Measurements from ENCODE around the gene PARN.
"Not testable (repeated sequence)": the region's sequence is repeated elsewhere in the genome, so short reads cannot be mapped to it uniquely, and the experiment has no call there.

Gene PARN

DNA sequence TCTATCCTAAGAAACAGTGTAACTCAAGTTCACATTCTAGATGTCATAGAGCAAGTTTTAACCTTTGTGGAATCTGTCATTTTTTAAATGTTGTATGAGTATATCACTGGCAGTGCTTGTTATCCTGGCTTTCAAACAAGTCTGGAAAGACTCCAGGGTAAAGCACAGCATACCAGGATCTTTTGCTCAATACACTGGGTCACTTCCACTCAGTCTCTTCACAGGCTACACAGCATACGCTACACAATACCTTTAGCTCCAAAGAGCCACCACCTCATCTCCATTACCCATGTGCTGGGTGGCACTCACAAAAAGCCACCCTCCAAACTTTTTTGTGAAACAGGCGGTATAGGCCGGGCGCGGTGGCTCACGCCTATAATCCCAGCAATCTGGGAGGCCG, 69.5 kb downstream of the PARN start:
- no peak for TF ChIP-seq SUZ12 (IDR thresholded peaks at IDR 0.05)
- TF ChIP-seq SP1 (IDR thresholded peaks at IDR 0.05) = no peak
- no peak for TF ChIP-seq FOXM1 (IDR thresholded peaks at IDR 0.05; ENCODE audit: borderline replicate concordance)
- TF ChIP-seq ZNF384 (IDR thresholded peaks at IDR 0.05) = no peak
- no peak for TF ChIP-seq ARNT (IDR thresholded peaks at IDR 0.05)
- no peak for TF ChIP-seq HDGF (IDR thresholded peaks at IDR 0.05; ENCODE audit: borderline replicate concordance)
- TF ChIP-seq FOXK2 (IDR thresholded peaks at IDR 0.05) = no peak
- no peak for TF ChIP-seq NFRKB (IDR thresholded peaks at IDR 0.05)
- TF ChIP-seq, protein P1, sequence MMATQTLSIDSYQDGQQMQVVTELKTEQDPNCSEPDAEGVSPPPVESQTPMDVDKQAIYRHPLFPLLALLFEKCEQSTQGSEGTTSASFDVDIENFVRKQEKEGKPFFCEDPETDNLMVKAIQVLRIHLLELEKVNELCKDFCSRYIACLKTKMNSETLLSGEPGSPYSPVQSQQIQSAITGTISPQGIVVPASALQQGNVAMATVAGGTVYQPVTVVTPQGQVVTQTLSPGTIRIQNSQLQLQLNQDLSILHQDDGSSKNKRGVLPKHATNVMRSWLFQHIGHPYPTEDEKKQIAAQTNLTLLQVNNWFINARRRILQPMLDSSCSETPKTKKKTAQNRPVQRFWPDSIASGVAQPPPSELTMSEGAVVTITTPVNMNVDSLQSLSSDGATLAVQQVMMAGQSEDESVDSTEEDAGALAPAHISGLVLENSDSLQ (IDR thresholded peaks at IDR 0.05) = no peak
- no peak for TF ChIP-seq LEF1 (IDR thresholded peaks at IDR 0.05; ENCODE audit: borderline replicate concordance)
- TF ChIP-seq FOXA1 (IDR thresholded peaks at IDR 0.05) = no peak
- TF ChIP-seq L3MBTL2 (conservative IDR thresholded peaks at IDR 0.05) = no peak
- no peak for TF ChIP-seq CTBP1 (IDR thresholded peaks at IDR 0.05; ENCODE audit: borderline replicate concordance)
- TF ChIP-seq ELF4 (IDR thresholded peaks at IDR 0.05) = no peak
- DNase-seq (ENCODE audit: extremely low spot score) = no peak
- ChIA-PET POLR2A (no interaction called here), CTCF (no interaction called here)

DNA sequence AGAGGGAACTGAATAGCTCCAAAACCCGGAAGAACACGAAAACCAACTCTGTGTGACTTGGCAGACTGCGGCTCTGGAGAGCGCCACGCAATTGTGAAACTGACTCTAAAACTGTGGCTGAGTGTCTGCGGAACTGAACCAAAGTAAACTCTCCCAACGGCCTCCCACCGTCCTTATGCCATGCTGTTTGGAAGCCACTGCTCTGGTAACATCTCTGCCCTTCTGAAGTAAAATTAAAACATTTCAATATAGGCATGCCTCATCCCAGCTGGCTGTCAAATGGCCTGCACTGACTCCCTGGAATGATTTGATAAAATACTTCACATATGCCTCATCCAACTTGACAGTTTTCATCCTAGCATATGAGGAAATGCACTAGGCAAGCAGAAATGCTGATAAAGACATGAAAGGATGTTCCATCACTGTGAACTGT, 70.2 kb downstream of the PARN start:
- DNase-seq (ENCODE audit: extremely low spot score) = no peak
- TF ChIP-seq FOXM1 (IDR thresholded peaks at IDR 0.05; ENCODE audit: borderline replicate concordance) (no peak), ARNT (IDR thresholded peaks at IDR 0.05) (no peak)
- POLR2A ChIA-PET = no interaction called here
- CTCF ChIA-PET = no interaction called here

DNA sequence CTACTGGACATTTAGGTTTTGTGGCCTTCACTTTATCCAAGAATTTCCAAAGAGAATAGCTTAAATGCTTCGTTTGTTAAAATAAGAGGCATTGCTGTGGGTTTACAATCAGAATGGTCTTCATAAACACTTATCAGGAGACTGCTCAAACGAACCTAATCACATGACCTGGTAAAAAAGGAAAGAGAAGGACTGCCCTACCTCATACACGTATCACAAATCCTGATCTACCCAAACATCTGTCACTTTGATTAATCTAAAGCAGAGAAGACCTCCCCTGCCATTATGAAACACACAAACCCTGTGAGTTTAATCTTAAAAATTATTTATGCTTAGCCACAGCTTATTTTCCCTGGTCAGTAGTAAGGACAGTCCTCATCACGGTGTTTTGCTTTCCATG, 76.6 kb downstream of the PARN start:
- DNase-seq (ENCODE audit: extremely low spot score) = no peak
- ChIA-PET POLR2A (no interaction called here), CTCF (no interaction called here)
- TF ChIP-seq, protein P1 (IDR thresholded peaks at IDR 0.05) = no peak
- TF ChIP-seq ARNT (IDR thresholded peaks at IDR 0.05) (no peak), L3MBTL2 (conservative IDR thresholded peaks at IDR 0.05) (no peak), ELF4 (IDR thresholded peaks at IDR 0.05) (no peak)

DNA sequence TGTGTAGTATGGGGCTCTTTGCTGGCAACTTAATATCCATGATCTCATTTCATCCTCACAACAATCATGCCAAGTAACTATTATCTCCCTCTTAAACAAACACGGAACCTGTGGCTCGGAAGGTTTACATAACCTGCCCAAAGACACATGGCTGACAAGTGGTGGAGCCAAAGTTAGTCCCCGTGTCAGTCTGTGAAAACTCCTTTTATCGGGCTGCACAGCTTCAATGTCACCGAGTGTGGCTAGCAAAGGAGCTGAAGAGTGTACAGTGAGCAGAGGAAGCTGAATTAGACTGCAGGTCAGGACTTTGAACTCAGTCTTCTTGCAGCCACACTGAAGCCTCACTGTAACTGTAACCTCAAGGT, 80.3 kb downstream of the PARN start:
- POLR2A ChIA-PET = no interaction called here
- CTCF ChIA-PET = no interaction called here
- no peak for DNase-seq (ENCODE audit: extremely low spot score)
- TF ChIP-seq LEF1 (IDR thresholded peaks at IDR 0.05; ENCODE audit: borderline replicate concordance) (no peak), L3MBTL2 (conservative IDR thresholded peaks at IDR 0.05) (no peak), HDGF (IDR thresholded peaks at IDR 0.05; ENCODE audit: borderline replicate concordance) (no peak), FOXK2 (IDR thresholded peaks at IDR 0.05) (no peak), FOXM1 (IDR thresholded peaks at IDR 0.05; ENCODE audit: borderline replicate concordance) (no peak), ARNT (IDR thresholded peaks at IDR 0.05) (peak; percentile 91)
- TF ChIP-seq, protein P1 (IDR thresholded peaks at IDR 0.05) = no peak

DNA sequence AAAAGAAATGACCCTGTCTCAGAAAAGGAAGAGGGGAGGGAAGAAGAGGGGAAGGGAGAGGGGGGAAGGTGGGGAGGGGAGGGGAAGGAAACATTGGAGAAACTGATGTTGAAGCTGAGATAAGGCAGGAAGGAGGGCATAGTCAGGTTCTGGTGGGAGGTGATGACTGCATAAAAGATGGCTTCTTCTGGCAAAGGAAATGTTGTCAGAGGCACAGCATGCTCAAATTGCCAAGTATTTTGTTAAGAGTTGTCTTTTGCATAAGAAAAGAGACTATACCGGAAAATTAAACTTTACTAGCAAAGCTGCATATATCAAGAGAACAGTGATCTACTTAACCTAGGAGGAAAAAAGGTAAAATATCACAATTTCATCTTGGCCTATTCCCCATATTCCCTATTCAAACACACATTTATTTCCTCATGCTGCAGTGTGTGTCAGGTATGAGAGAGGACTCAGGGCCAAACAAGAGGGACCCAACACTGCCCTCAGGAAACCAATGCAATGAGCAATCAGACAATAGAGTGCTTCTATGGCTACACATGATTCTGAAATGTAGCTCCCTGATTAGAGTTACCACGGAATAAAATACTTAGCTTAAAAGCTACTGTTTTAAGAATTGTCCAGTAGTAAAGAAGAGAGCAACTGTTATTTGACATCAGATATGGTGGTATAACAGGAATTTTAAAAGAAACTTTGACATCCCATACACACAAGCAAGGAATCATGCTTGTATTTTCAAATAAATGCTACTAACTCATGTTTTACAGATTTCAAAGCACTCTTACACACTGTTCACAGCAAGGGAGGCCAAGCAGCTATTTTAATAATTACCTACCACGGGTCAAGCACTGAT, 80.9 kb downstream of the PARN start:
- POLR2A ChIA-PET = no interaction called here
- no peak for DNase-seq (ENCODE audit: extremely low spot score)
- no peak for TF ChIP-seq NFRKB (IDR thresholded peaks at IDR 0.05)
- TF ChIP-seq FOXA1 (IDR thresholded peaks at IDR 0.05) = no peak
- TF ChIP-seq ELF4 (IDR thresholded peaks at IDR 0.05) = no peak
- TF ChIP-seq CTBP1 (IDR thresholded peaks at IDR 0.05; ENCODE audit: borderline replicate concordance) = no peak
- TF ChIP-seq ZNF384 (IDR thresholded peaks at IDR 0.05) = no peak
- TF ChIP-seq ARNT (IDR thresholded peaks at IDR 0.05) = no peak

DNA sequence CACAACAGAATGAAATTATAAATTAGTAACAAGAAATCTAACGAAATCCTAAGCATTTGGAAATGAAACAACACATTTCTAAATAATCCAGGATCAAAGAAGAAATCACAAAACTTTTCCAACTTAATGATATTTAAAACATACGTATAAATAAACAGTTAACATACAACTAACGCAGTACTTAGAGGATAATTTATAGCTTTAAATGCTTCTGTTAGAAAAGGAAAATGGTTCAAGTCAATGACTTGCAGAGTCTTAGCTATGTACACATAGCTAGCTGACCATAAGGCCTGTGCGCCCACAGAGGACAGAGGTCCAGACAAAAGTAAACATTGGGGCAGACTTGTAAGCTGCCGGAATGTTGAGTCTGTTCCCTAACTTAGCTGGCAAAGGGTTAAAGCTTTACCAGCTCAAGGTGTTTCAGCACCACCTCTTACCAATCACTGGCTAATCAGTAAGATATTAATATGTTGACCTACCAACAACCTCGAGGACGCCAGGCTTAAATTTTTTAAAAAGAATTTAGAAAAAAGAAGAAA, 84.6 kb downstream of the PARN start:
- ChIA-PET POLR2A (no interaction called here), CTCF (no interaction called here)
- TF ChIP-seq FOXM1 (IDR thresholded peaks at IDR 0.05; ENCODE audit: borderline replicate concordance) (no peak), ELF4 (IDR thresholded peaks at IDR 0.05) (no peak), LEF1 (IDR thresholded peaks at IDR 0.05; ENCODE audit: borderline replicate concordance) (no peak), ARNT (IDR thresholded peaks at IDR 0.05) (no peak), FOXA1 (IDR thresholded peaks at IDR 0.05) (no peak)
- no peak for DNase-seq (ENCODE audit: extremely low spot score)

More for the DNA sequence above, 80.9 kb downstream of the PARN start:
- CTCF ChIA-PET = no interaction called here

DNA sequence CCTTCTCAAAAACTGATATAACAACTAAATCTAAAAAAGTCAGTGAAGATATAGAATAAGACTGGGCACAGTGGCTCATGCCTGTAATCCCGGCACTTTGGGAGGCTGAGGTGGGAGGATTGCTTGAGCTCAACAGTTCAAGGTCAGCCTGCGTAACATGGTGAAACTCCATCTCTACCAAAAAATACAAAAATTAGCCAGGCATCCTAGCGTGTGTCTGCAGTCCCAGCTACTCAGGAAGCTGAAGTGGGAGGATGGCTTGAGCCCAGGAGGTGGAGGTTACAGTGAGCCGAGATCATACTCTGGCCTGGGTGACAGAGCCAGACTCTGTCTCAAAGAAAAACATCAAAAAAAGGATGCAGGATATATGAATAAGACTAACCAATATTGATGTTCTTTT, 85.2 kb downstream of the PARN start:
- DNase-seq (ENCODE audit: extremely low spot score); CTCF ChIA-PET; POLR2A ChIA-PET: not testable (repeated sequence)

DNA sequence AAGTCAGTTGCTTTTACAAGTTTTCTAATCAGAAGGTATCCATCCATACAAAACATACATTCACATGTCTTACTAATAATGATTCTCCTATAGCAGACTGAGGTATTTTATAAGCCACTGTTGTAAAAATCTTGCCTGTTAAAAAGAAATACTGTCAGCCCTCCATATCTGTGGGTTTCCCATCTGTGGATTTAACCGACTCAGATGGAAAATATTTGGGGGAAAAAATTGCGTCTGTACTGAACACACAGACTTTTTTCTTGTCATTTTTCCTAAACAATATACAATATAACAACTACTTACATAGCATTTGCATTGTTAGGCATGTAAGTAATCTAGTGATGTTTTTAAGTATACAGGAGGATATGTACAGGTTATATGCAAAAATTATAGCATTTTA, 90.4 kb downstream of the PARN start:
- DNase-seq (ENCODE audit: extremely low spot score) = no peak
- CTCF ChIA-PET = no interaction called here
- no peak for TF ChIP-seq HDGF (IDR thresholded peaks at IDR 0.05; ENCODE audit: borderline replicate concordance)
- TF ChIP-seq FOXK2 (IDR thresholded peaks at IDR 0.05) = no peak
- no peak for TF ChIP-seq TARDBP (IDR thresholded peaks at IDR 0.05)
- TF ChIP-seq, protein P1 (IDR thresholded peaks at IDR 0.05) = no peak
- TF ChIP-seq CTBP1 (IDR thresholded peaks at IDR 0.05; ENCODE audit: borderline replicate concordance) = no peak
- no peak for TF ChIP-seq SUZ12 (IDR thresholded peaks at IDR 0.05)
- TF ChIP-seq L3MBTL2 (conservative IDR thresholded peaks at IDR 0.05) = no peak
- POLR2A ChIA-PET = no interaction called here

Data from HEK293T (cell line).